Measurements from ENCODE around the gene TOP1. TPM values are rescaled to one million over a fixed set of nuclear protein-coding genes. Genes with fewer than 3 reads are reported as not detected.
A peak's percentile ranks its signal among the peaks of the same experiment; 100 is the strongest.

Gene TOP1
- total and polyA plus RNA-seq, 9 of the 15 experiments (the other 6 are each of a cell fraction or from before 2014, with no cell fraction given): 26.4 to 127 (median 39.6) TPM

DNA sequence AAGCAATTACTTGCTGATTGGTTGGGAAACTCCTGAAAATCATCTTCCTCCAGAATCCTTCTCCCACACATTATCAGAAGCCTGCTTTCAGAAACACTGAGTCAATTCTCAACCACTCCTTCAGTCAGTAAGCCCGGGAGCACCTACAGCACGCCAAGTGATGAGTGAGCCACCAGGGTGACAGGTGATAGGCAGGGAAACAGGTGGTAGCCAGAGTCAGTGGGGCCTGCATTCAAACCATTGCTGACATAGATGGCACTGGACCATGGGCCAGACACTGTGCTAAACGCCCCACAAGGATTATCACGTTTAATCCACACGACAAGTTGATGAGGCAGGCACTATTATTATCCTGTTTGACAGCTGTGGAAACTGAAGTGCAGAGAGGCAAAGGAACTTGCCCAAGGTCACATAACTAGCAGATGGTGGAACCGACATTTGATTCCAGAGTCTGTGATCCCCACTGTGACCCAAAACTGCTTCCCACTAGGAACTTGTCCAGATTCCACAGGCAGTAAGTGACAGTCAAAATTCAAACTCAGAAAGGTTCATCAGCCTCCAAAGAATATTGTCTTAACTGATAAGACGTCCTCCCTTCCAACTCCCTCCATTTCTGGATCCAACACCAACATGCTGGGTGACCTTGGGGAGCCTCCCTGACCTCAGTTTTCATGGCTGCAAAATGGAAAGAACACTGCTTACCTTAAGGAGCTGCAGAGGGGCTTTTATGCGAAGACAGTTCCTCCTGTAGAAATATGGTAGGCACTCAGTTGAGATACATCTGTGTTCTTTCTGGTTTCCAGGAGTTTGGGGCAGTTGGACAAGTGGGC is 23.9 kb upstream of the TOP1 start (continued):
- TF ChIP-seq ETV5 (CRISPR knock-in tag; IDR thresholded peaks at IDR 0.05; ENCODE audit: low read depth): no peak
- TF ChIP-seq TGIF2 (CRISPR knock-in tag; IDR thresholded peaks at IDR 0.05): no peak
- TF ChIP-seq, protein P1, sequence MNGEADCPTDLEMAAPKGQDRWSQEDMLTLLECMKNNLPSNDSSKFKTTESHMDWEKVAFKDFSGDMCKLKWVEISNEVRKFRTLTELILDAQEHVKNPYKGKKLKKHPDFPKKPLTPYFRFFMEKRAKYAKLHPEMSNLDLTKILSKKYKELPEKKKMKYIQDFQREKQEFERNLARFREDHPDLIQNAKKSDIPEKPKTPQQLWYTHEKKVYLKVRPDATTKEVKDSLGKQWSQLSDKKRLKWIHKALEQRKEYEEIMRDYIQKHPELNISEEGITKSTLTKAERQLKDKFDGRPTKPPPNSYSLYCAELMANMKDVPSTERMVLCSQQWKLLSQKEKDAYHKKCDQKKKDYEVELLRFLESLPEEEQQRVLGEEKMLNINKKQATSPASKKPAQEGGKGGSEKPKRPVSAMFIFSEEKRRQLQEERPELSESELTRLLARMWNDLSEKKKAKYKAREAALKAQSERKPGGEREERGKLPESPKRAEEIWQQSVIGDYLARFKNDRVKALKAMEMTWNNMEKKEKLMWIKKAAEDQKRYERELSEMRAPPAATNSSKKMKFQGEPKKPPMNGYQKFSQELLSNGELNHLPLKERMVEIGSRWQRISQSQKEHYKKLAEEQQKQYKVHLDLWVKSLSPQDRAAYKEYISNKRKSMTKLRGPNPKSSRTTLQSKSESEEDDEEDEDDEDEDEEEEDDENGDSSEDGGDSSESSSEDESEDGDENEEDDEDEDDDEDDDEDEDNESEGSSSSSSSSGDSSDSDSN (IDR thresholded peaks at IDR 0.05; ENCODE audit: borderline replicate concordance in 1 of 2, low read depth in 2 of 2, low read length in 2 of 2): no peak
- TF ChIP-seq, protein P2, sequence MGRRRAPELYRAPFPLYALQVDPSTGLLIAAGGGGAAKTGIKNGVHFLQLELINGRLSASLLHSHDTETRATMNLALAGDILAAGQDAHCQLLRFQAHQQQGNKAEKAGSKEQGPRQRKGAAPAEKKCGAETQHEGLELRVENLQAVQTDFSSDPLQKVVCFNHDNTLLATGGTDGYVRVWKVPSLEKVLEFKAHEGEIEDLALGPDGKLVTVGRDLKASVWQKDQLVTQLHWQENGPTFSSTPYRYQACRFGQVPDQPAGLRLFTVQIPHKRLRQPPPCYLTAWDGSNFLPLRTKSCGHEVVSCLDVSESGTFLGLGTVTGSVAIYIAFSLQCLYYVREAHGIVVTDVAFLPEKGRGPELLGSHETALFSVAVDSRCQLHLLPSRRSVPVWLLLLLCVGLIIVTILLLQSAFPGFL (CRISPR knock-in tag; IDR thresholded peaks at IDR 0.05): no peak
- no peak for TF ChIP-seq ZNF444 (CRISPR knock-in tag; IDR thresholded peaks at IDR 0.05)
- no peak for TF ChIP-seq ZBTB8A (IDR thresholded peaks at IDR 0.05; ENCODE audit: partially characterized antibody)
- peak; percentile 57; the same call in 1 of the 2 replicates for TF ChIP-seq ZNF584 (CRISPR knock-in tag; IDR thresholded peaks at IDR 0.05; ENCODE audit: low read depth)
- TF ChIP-seq, protein P3, sequence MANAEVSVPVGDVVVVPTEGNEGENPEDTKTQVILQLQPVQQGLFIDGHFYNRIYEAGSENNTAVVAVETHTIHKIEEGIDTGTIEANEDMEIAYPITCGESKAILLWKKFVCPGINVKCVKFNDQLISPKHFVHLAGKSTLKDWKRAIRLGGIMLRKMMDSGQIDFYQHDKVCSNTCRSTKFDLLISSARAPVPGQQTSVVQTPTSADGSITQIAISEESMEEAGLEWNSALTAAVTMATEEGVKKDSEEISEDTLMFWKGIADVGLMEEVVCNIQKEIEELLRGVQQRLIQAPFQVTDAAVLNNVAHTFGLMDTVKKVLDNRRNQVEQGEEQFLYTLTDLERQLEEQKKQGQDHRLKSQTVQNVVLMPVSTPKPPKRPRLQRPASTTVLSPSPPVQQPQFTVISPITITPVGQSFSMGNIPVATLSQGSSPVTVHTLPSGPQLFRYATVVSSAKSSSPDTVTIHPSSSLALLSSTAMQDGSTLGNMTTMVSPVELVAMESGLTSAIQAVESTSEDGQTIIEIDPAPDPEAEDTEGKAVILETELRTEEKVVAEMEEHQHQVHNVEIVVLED (CRISPR knock-in tag; IDR thresholded peaks at IDR 0.05): no peak
- TF ChIP-seq ZNF398 (CRISPR knock-in tag; IDR thresholded peaks at IDR 0.05): no peak
- TF ChIP-seq, protein P4, sequence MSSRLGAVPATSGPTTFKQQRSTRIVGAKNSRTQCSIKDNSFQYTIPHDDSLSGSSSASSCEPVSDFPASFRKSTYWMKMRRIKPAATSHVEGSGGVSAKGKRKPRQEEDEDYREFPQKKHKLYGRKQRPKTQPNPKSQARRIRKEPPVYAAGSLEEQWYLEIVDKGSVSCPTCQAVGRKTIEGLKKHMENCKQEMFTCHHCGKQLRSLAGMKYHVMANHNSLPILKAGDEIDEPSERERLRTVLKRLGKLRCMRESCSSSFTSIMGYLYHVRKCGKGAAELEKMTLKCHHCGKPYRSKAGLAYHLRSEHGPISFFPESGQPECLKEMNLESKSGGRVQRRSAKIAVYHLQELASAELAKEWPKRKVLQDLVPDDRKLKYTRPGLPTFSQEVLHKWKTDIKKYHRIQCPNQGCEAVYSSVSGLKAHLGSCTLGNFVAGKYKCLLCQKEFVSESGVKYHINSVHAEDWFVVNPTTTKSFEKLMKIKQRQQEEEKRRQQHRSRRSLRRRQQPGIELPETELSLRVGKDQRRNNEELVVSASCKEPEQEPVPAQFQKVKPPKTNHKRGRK (tag; IDR thresholded peaks at IDR 0.05): no peak
- TF ChIP-seq PTBP1 (IDR thresholded peaks at IDR 0.05; ENCODE audit: low read depth, low read length): no peak
- TF ChIP-seq, protein P5, sequence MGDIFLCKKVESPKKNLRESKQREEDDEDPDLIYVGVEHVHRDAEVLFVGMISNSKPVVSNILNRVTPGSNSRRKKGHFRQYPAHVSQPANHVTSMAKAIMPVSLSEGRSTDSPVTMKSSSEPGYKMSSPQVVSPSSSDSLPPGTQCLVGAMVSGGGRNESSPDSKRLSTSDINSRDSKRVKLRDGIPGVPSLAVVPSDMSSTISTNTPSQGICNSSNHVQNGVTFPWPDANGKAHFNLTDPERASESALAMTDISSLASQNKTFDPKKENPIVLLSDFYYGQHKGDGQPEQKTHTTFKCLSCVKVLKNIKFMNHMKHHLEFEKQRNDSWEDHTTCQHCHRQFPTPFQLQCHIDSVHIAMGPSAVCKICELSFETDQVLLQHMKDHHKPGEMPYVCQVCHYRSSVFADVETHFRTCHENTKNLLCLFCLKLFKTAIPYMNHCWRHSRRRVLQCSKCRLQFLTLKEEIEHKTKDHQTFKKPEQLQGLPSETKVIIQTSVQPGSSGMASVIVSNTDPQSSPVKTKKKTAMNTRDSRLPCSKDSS (IDR thresholded peaks at IDR 0.05; ENCODE audit: low read depth, partially characterized antibody): no peak
- no peak for TF ChIP-seq MCM3 (IDR thresholded peaks at IDR 0.05)
